GM12878 (cell line): ENCODE data around the gene C9orf50. TPM values are rescaled to one million over a fixed set of nuclear protein-coding genes. Genes with fewer than 3 reads are reported as not detected.

ENCODE experiments used
- ATAC-seq: fragments of 200-7000 bp; cut with Tn5 transposase; 3 replicates; pipeline ENCODE4 v1.9.1; 2020; ENCODE audit warnings: mild to moderate bottlenecking, moderate library complexity
- BruUV-seq: library from RNA; stranded (reverse); fragments of 400-500 nt; replicated peaks from 2 replicates; lab custom pipeline; 2021; lab: Mats Ljungman, UMichigan
- CTCF ChIA-PET: fragments of 300-600 bp; sonication (Branson Sonifier 250); formaldehyde crosslinking; extraction: SDS; loops from one replicate; lab custom pipeline; 2021; ENCODE audit warnings: inconsistent platforms; lab: Yijun Ruan, JAX
- POLR2A ChIA-PET: fragments of 350-600 bp; formaldehyde crosslinking; extraction: SDS; loops from one replicate; lab custom pipeline; 2021; ENCODE audit warnings: inconsistent platforms; lab: Charles Lee
- RAD21 ChIA-PET: fragments of 300-600 bp; sonication (Branson Sonifier 250); formaldehyde crosslinking; loops from one replicate; lab custom pipeline; 2023; ENCODE audit warnings: antibody characterized with exemption; ENCODE audit not compliant: unreplicated experiment; lab: Charles Lee
- SMC1A ChIA-PET: fragments of 300-600 bp; sonication (Branson Sonifier 250); formaldehyde crosslinking; loops from one replicate; lab custom pipeline; 2023; ENCODE audit not compliant: unreplicated experiment, uncharacterized antibody; lab: Charles Lee
- DNase-seq: peaks from one replicate; pipeline ENCODE4 v3.0.0-alpha.2; 2011; ENCODE audit warnings: low read depth, low spot score
- FAIRE-seq: peaks from 3 replicates; lab custom pipeline; 2011; peaks lifted over from hg19 to GRCh38; lab: Jason Lieb, UNC
- H2AFZ ChIP-seq: 2 replicates; pipeline ENCODE4 v1.6.0; 2011; ENCODE audit warnings: low read depth, low read length, control low read depth; ENCODE audit not compliant: control insufficient read depth
- H3K27ac ChIP-seq: 2 replicates; pipeline ENCODE4 v1.5.1; 2011; ENCODE audit warnings: control low read depth; ENCODE audit not compliant: control insufficient read depth, insufficient read depth
- H3K27me3 ChIP-seq, 2 experiments: replicated peaks in 1 of 2; 2 replicates each; pipeline versions ENCODE4 v1.6.0 to v1.6.1; 2011; ENCODE audit warnings: low read length in 1 of 2; ENCODE audit not compliant: control insufficient read depth in 2 of 2, insufficient read depth in 2 of 2
- H3K36me3 ChIP-seq, 2 experiments: 2 replicates each; pipeline ENCODE4 v1.5.1; 2011; ENCODE audit warnings: low read length in 1 of 2; ENCODE audit not compliant: control insufficient read depth in 2 of 2, insufficient read depth in 2 of 2
- H3K4me1 ChIP-seq: 2 replicates; pipeline ENCODE4 v1.6.1; 2011; ENCODE audit warnings: mild to moderate bottlenecking, low read length, moderate library complexity, mixed read lengths; ENCODE audit not compliant: control insufficient read depth, insufficient read depth
- H3K4me2 ChIP-seq: 2 replicates; pipeline ENCODE4 v1.6.0; 2011; ENCODE audit warnings: control low read depth; ENCODE audit not compliant: control insufficient read depth, insufficient read depth
- H3K4me3 ChIP-seq: fragments of 200-600 bp; sonication (generic); 2 replicates; pipeline ENCODE4 v1.5.1; 2016
- H3K79me2 ChIP-seq: 2 replicates; pipeline ENCODE4 v1.6.0; 2011; ENCODE audit warnings: low read length; ENCODE audit not compliant: control insufficient read depth, insufficient read depth
- H3K9ac ChIP-seq: 2 replicates; pipeline ENCODE4 v1.8.0; 2011; ENCODE audit warnings: low read length, control low read depth, mixed read lengths; ENCODE audit not compliant: control insufficient read depth, insufficient read depth
- H3K9me3 ChIP-seq: replicated peaks from 3 replicates; pipeline ENCODE4 v1.5.1; 2011; ENCODE audit warnings: mild to moderate bottlenecking, low read length; ENCODE audit not compliant: control insufficient read depth, insufficient read depth
- H4K20me1 ChIP-seq: 2 replicates; pipeline ENCODE4 v1.6.0; 2011; ENCODE audit not compliant: control insufficient read depth, insufficient read depth
- ETV6 ChIP-seq, 2 experiments: fragments of 450-650 bp in 1 of 2; IDR thresholded peaks in 1 of 2; conservative IDR thresholded peaks in 1 of 2; 2 replicates each; pipeline ENCODE4 v1.6.1; 2014; ENCODE audit warnings: antibody characterized with exemption in 1 of 2, borderline replicate concordance in 1 of 2, low read depth in 1 of 2, mild to moderate bottlenecking in 1 of 2, moderate library complexity in 1 of 2
- EZH2 ChIP-seq: IDR thresholded peaks from 2 replicates; pipeline ENCODE4 v1.6.1; 2012; ENCODE audit warnings: low read depth, mild to moderate bottlenecking, control low read depth, inconsistent platforms, low read length, borderline replicate concordance; ENCODE audit not compliant: control insufficient read depth
- KDM1A ChIP-seq: fragments of 200-600 bp; sonication (generic); IDR thresholded peaks from 2 replicates; pipeline ENCODE4 v1.6.1; 2016; ENCODE audit warnings: borderline replicate concordance
- SP1 ChIP-seq: IDR thresholded peaks from one replicate; pipeline ENCODE4 v1.6.1; 2011; ENCODE audit warnings: low read depth, low read length
- STAT1 ChIP-seq: fragments of 450-650 bp; conservative IDR thresholded peaks from 2 replicates; pipeline ENCODE4 v1.6.1; 2014; ENCODE audit warnings: antibody characterized with exemption, mild to moderate bottlenecking
- YY1 ChIP-seq: IDR thresholded peaks from 2 replicates; pipeline ENCODE4 v1.6.1; 2011; ENCODE audit warnings: low read depth, mild to moderate bottlenecking, low read length
- ZNF622 ChIP-seq: fragments of 450-650 bp; IDR thresholded peaks from 2 replicates; pipeline ENCODE4 v1.6.1; 2017; ENCODE audit warnings: mild to moderate bottlenecking, inconsistent platforms
- WGBS: methylation state at CpG from one replicate; pipeline ENCODE4 v1.1.6; 2016; ENCODE audit warnings: low lambda C conversion rate; ENCODE audit not compliant: insufficient replicate concordance, insufficient coverage; ENCODE audit errors: missing lambda C conversion rate; 5-methylcytosine and 5-hydroxymethylcytosine counted together
- in situ Hi-C: fragments of 300-500 bp; cut with MboI; formaldehyde crosslinking; loops from 9 replicates; pipeline ENCODE4 v1.14.3; 2018; ENCODE audit warnings: mixed read lengths
- intact Hi-C: fragments of 100-400 bp; cut with micrococcal nuclease; formaldehyde crosslinking; loops from one replicate; pipeline ENCODE4 v1.14.2; 2022; ENCODE audit not compliant: unreplicated experiment
- polyA plus RNA-seq, 11 experiments: library from polyadenylated mRNA; depleted of rRNA in 4 of 11; unstranded in 6 of 11; stranded (reverse) in 5 of 11; fragments of >200 nt; fragmentation: Nextera tagmentation in 4 of 11; fragmentation: Illumina TruSeq in 1 of 11; extraction: Ambion mirVana in 4 of 11; extraction: Trizol in 1 of 11; gene quantifications; 1 replicate in 1 of 11; 2 replicates in 10 of 11; pipeline versions ENCODE4 v1.2.1 to v1.2.3, GENCODE V29; 2011 to 2016; ENCODE audit warnings: inconsistent platforms in 2 of 11, missing spikeins in 2 of 11, low read depth in 1 of 11
- total RNA-seq, 4 experiments: library from RNA; depleted of rRNA in 3 of 4; stranded (reverse); fragments of >200 nt in 3 of 4; fragmentation: Illumina TruSeq in 1 of 4; extraction: Trizol in 1 of 4; gene quantifications; 2 replicates each; pipeline versions ENCODE4 v1.2.1 to v1.2.3, GENCODE V29; 2013 to 2021

Gene C9orf50
- total and polyA plus RNA-seq, 10 of the 15 experiments (the other 5 are each of a cell fraction or from before 2014, with no cell fraction given): not detected

DNA sequence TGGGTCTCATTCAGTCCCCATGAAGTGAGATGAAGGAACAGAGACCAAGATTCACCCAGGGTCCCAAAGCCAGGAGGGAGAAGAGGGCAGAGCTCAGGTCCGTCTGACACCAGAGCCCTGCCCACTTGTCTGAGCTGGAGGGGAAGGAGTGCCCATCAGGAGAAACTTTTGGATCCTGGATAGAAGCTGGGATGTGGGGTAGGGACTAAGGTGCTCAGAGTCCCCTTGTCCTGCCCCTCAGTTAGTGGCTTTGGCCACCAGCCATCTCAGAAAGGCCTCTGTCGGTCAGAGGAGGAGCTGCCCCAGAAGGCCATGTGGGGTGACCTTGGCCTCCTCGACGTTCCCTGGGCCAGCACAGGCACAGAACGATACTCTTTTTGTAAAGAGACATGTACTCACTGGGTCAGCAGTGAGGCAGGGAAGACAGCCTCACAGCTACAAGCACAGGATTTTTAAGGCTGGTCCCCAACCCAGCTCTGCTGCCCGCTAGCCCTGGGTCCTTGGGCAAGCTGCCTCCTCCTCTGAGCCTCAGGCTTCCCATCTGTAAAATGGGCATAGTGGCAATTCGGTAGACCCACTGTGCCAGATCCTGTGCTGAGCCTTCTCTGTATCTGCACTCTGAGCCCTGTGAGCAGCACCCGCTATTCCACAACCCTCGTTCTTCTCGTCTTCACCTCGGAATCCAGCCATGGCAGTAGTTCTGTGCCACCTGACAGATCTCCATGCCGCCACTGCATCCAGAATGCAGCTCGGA lies 49.4 kb downstream of the C9orf50 start:
- H3K9me3 ChIP-seq: no peaks in the 10 kb centered on the region; the same call in 2 of the 3 replicates
- in situ Hi-C loops: no loop called here
- no peaks in the 10 kb centered on the region for H3K79me2 ChIP-seq
- 80% methylated on average over 13 of the region's 13 CpGs for WGBS
- H3K27ac ChIP-seq: no peak overlapping the region
- no peak for DNase-seq
- H3K27me3 ChIP-seq: no peaks in the 10 kb centered on the region; a peak in 1 of 4 replicates
- H3K4me3 ChIP-seq: no peak overlapping the region
- ChIA-PET SMC1A (interaction anchor here (1.2 to 1.8 kb wide), 3 partner anchors 9 to 24 kb away, joined by 3 to 7 read pairs (median 6); no protein-coding TSS in a partner anchor), CTCF (interaction anchor here (0.6 to 1.8 kb wide), 4 partner anchors 9 to 29 kb away, joined by 3 to 5 read pairs (median 4); no protein-coding TSS in a partner anchor), RAD21 (interaction anchor here (1.7 kb wide), 1 partner anchor 13 kb away, joined by 4 read pairs; no protein-coding TSS in a partner anchor), POLR2A (interaction anchor here (0.8 to 2.1 kb wide), 3 partner anchors 9 to 396 kb away, joined by 3 to 7 read pairs (median 3); no protein-coding TSS in a partner anchor)
- no peak overlapping the region for H3K4me2 ChIP-seq
- no peaks in the 10 kb centered on the region for H4K20me1 ChIP-seq
- no peaks in the 10 kb centered on the region for H3K36me3 ChIP-seq
- TF ChIP-seq KDM1A (no peak), STAT1 (no peak), ZNF622 (no peak), EZH2 (no peak), ETV6 (conservative IDR thresholded peaks at IDR 0.05 in 1 of 2, IDR thresholded peaks at IDR 0.05 in 1 of 2; ENCODE audit: borderline replicate concordance in 1 of 2, low read depth in 1 of 2) (no peak), YY1 (no peak), SP1 (no peak)
- no TSS peak for BruUV-seq
- H2AFZ ChIP-seq: no peak overlapping the region
- H3K9ac ChIP-seq: no peak overlapping the region
- FAIRE-seq: no peak
- peaks cover 4% of the 10 kb centered on the region; the same call in 1 of the 2 replicates for H3K4me1 ChIP-seq
- intact Hi-C loops: no loop called here
- no peak for ATAC-seq
